ENCODE results near the gene ANO3. TPM values are rescaled to one million over a fixed set of nuclear protein-coding genes. Genes with fewer than 3 reads are reported as not detected.

The ANO3 gene
- total RNA-seq, 2 experiments from 2014 or later, result not detected

GRCh38 chr11:26512196-26512595, 180.3 kb downstream of the ANO3 start:
- Histone ChIP-seq H3K4me1 (ENCODE audit: insufficient read depth, low read length) (no peaks in the 10 kb centered on the region), H3K36me3 (ENCODE audit: insufficient read depth, low read length) (no peaks in the 10 kb centered on the region), H3K4me3 (ENCODE audit: low read length) (no peak overlapping the region), H3K27ac (ENCODE audit: low read depth in 1 of 2, low read length in 2 of 2) (no peak overlapping the region), H3K9me3 (ENCODE audit: control insufficient read depth in 1 of 2, insufficient read depth in 1 of 2, low read length in 2 of 2) (peaks cover 0 to 4% of the 10 kb centered on the region in 2 experiments), H3K27me3 (ENCODE audit: control insufficient read depth in 1 of 2, insufficient read depth in 2 of 2, low read length in 2 of 2) (no peaks in the 10 kb centered on the region)
- Mint-ChIP-seq H3K27me3 (no peaks in the 10 kb centered on the region), H3K36me3 (ENCODE audit: low read depth) (no peaks in the 10 kb centered on the region), H3K4me1 (ENCODE audit: low read depth) (no peaks in the 10 kb centered on the region), H3K4me3 (no peak overlapping the region), H3K9me3 (no peaks in the 10 kb centered on the region), H3K27ac (no peak overlapping the region)
- TF ChIP-seq CTCF (IDR thresholded peaks at IDR 0.05), result no peak
- ATAC-seq (ENCODE audit: poor library complexity), result no peak
- DNase-seq, result no peak
- CTCF ChIA-PET, result no interaction called here
- POLR2A ChIA-PET, result no interaction called here
- intact Hi-C loops (cut with DNase I, micrococcal nuclease), result no loop called here

DNA sequence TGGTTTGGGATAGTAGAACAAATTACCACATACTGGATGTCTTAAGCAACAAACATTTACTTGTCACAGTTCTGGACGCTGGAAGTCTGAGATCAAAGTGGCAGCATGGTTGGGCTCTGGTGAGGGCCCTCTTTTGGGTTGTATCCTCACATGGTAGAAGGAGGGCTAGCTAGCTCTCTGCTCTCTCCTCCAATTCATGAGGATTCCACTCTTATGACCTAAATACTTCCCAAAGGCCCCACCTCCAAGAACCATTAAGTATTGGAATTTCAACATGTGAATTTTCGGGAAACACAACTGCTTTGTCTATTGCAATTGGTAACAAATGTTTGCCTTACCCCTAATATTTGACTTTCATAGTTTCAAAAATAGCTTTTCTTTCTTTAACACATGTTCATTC, 187.5 kb downstream of the ANO3 start:
- no peaks in the 10 kb centered on the region for H3K27me3 ChIP-seq (ENCODE audit: control insufficient read depth in 1 of 2, insufficient read depth in 2 of 2, low read length in 2 of 2)
- peaks cover 0 to 5% of the 10 kb centered on the region in 2 experiments for H3K9me3 ChIP-seq (ENCODE audit: control insufficient read depth in 1 of 2, insufficient read depth in 1 of 2, low read length in 2 of 2)
- DNase-seq (no peak), ATAC-seq (ENCODE audit: poor library complexity) (no peak)
- H3K9me3 Mint-ChIP-seq, result no peaks in the 10 kb centered on the region
- no peak overlapping the region for H3K4me3 ChIP-seq (ENCODE audit: low read length)
- no peaks in the 10 kb centered on the region for H3K36me3 Mint-ChIP-seq (ENCODE audit: low read depth)
- no peaks in the 10 kb centered on the region for H3K27me3 Mint-ChIP-seq
- H3K4me1 ChIP-seq (ENCODE audit: insufficient read depth, low read length), result no peaks in the 10 kb centered on the region
- POLR2A ChIA-PET, result no interaction called here
- H3K27ac Mint-ChIP-seq, result no peak overlapping the region
- TF ChIP-seq CTCF (IDR thresholded peaks at IDR 0.05), result no peak
- CTCF ChIA-PET, result no interaction called here
- intact Hi-C loops (cut with DNase I, micrococcal nuclease), result no loop called here
- H3K4me1 Mint-ChIP-seq (ENCODE audit: low read depth), result no peaks in the 10 kb centered on the region
- no peaks in the 10 kb centered on the region for H3K36me3 ChIP-seq (ENCODE audit: insufficient read depth, low read length)
- no peak overlapping the region for H3K4me3 Mint-ChIP-seq
- no peak overlapping the region for H3K27ac ChIP-seq (ENCODE audit: low read depth in 1 of 2, low read length in 2 of 2)

- ATAC-seq (ENCODE audit: poor library complexity) (no peak), DNase-seq (no peak)
- no peaks in the 10 kb centered on the region for H3K27me3 ChIP-seq (ENCODE audit: control insufficient read depth in 1 of 2, insufficient read depth in 2 of 2, low read length in 2 of 2)
- H3K27ac ChIP-seq (ENCODE audit: low read depth in 1 of 2, low read length in 2 of 2), result no peak overlapping the region
- ChIA-PET CTCF (no interaction called here), POLR2A (no interaction called here)
- Mint-ChIP-seq H3K4me3 (no peak overlapping the region), H3K27me3 (no peaks in the 10 kb centered on the region), H3K27ac (no peak overlapping the region), H3K4me1 (ENCODE audit: low read depth) (no peaks in the 10 kb centered on the region), H3K36me3 (ENCODE audit: low read depth) (no peaks in the 10 kb centered on the region), H3K9me3 (no peaks in the 10 kb centered on the region)
- H3K4me3 ChIP-seq (ENCODE audit: low read length), result no peak overlapping the region
- TF ChIP-seq CTCF (IDR thresholded peaks at IDR 0.05), result no peak
- intact Hi-C loops (cut with DNase I, micrococcal nuclease), result no loop called here
- H3K4me1 ChIP-seq (ENCODE audit: insufficient read depth, low read length), result no peaks in the 10 kb centered on the region
- no peaks in the 10 kb centered on the region for H3K36me3 ChIP-seq (ENCODE audit: insufficient read depth, low read length)
- H3K9me3 ChIP-seq (ENCODE audit: control insufficient read depth in 1 of 2, insufficient read depth in 1 of 2, low read length in 2 of 2), result peaks cover 0 to 5% of the 10 kb centered on the region in 2 experiments
These were observed 191.1 kb downstream of the ANO3 start for GRCh38 chr11:26522912-26523610.
